Epithelial cell of proximal tubule (primary cell): ENCODE measurements around the gene TMEM209. TPM values are rescaled to one million over a fixed set of nuclear protein-coding genes. Genes with fewer than 3 reads are reported as not detected.

Experiments used
- DNase-seq: peaks from one replicate; pipeline ENCODE4 v3.0.0-alpha.2; 2011; ENCODE audit warnings: low read depth
- H3K4me3 ChIP-seq: 2 replicates; pipeline ENCODE4 v1.5.1; 2011; ENCODE audit warnings: low read depth, mild to moderate bottlenecking, low read length
- CTCF ChIP-seq: conservative IDR thresholded peaks from 2 replicates; pipeline ENCODE4 v1.5.1; 2012; ENCODE audit warnings: low read depth, mild to moderate bottlenecking, low read length
- total RNA-seq: library from RNA; depleted of rRNA; stranded (reverse); fragments of >200 nt; gene quantifications from 2 replicates; pipeline ENCODE4 v1.2.3, GENCODE V29; 2015

The TMEM209 gene
- total RNA-seq, 1 donor from 2014 or later, result 9.3 TPM

GRCh38 chr7:130180571-130181262 lies 24.5 kb downstream of the TMEM209 start:
- no peak for DNase-seq
- TF ChIP-seq CTCF, result no peak
- H3K4me3 ChIP-seq, result no peak overlapping the region

- no peak for TF ChIP-seq CTCF
Observed at GRCh38 chr7:130179631-130180030, 25.6 kb downstream of the TMEM209 start.

GRCh38 chr7:130178251-130178650 lies 27.0 kb downstream of the TMEM209 start:
- DNase-seq, result no peak
- no peak overlapping the region for H3K4me3 ChIP-seq
- TF ChIP-seq CTCF, result no peak

More at GRCh38 chr7:130179631-130180030, 25.6 kb downstream of the TMEM209 start:
- H3K4me3 ChIP-seq, result no peak overlapping the region
- DNase-seq, result no peak

- no peak for TF ChIP-seq CTCF
- H3K4me3 ChIP-seq, result no peak overlapping the region
- DNase-seq, result no peak
Observed at GRCh38 chr7:130174237-130174959, 30.8 kb downstream of the TMEM209 start.

- H3K4me3 ChIP-seq, result no peak overlapping the region
- no peak for DNase-seq
- no peak for TF ChIP-seq CTCF
Observed at GRCh38 chr7:130162196-130162595, 43.0 kb downstream of the TMEM209 start.

GRCh38 chr7:130160455-130160854 lies 44.8 kb downstream of the TMEM209 start:
- no peak for TF ChIP-seq CTCF
- no peak overlapping the region for H3K4me3 ChIP-seq
- DNase-seq, result no peak

GRCh38 chr7:130160023-130160422 lies 45.2 kb downstream of the TMEM209 start:
- TF ChIP-seq CTCF, result no peak
- no peak overlapping the region for H3K4me3 ChIP-seq
- DNase-seq, result no peak
